H1 (cell line): ENCODE data around the gene PSD2. TPM values are rescaled to one million over a fixed set of nuclear protein-coding genes. Genes with fewer than 3 reads are reported as not detected.

Experiments
- CREB1 ChIP-seq: IDR thresholded peaks from 2 replicates; pipeline ENCODE4 v1.6.1; 2012; ENCODE audit warnings: inconsistent platforms
- NANOG ChIP-seq: IDR thresholded peaks from 2 replicates; pipeline ENCODE4 v1.6.1; 2011; ENCODE audit warnings: low read length, low read depth, mild to moderate bottlenecking, inconsistent platforms; ENCODE audit not compliant: insufficient read depth, poor library complexity, severe bottlenecking
- TEAD4 ChIP-seq: IDR thresholded peaks from 2 replicates; pipeline ENCODE4 v1.6.1; 2012; ENCODE audit warnings: low read depth, low read length, inconsistent platforms, mixed read lengths
- polyA plus RNA-seq, 7 experiments: library from polyadenylated mRNA; depleted of rRNA in 3 of 7; stranded (reverse) in 5 of 7; unstranded in 2 of 7; fragments of >200 nt in 5 of 7; fragments of 200-250 nt in 2 of 7; gene quantifications; 1 replicate in 5 of 7; 2 replicates in 1 of 7; 4 replicates in 1 of 7; pipeline versions ENCODE4 v1.2.1 to v1.2.3, GENCODE V29; 2011 to 2013; ENCODE audit warnings: missing spikeins in 2 of 7, mixed read lengths in 2 of 7
- total RNA-seq: library from RNA; stranded (reverse); fragmentation: NEBNext Ultra II Directional; extraction: Animal tissue kit (Norgen Biotek cat#: 25700); gene quantifications from 2 replicates; pipeline ENCODE4 v1.2.1, GENCODE V29; 2021

Gene PSD2
- total and polyA plus RNA-seq, 2 of the 8 experiments (the other 6 are each of a cell fraction or from before 2014, with no cell fraction given) = 0.06 to 0.14 TPM

DNA sequence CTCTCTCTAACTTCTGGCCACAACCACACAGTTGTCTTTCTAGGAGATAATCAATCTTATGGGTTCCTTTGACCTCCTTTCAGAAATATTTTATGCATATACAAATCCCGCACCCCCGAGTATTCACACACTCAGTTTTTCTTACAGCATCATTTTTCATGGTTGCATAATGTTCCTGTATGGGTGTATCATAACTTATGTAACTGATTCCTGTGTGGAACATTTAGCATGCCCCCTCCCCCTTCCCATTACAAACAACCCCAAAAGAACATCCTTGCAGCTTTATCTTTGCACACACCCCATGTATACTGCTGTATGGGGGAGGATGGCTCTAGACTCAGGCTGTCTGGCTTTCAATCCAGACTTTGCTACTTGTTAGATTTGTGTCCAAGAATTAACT, 93.8 kb downstream of the PSD2 start (continued):
- no peak for TF ChIP-seq TEAD4
- TF ChIP-seq NANOG = no peak
- no peak for TF ChIP-seq CREB1
- TF ChIP-seq, all 59 proteins: peak for 0
